Retinal pigment epithelial cell (primary cell): ENCODE results near the gene INPP4B.

Experiments
- DNase-seq: peaks from one replicate; pipeline ENCODE4 v3.0.0-alpha.2; 2010; ENCODE audit warnings: low read depth
- H3K4me3 ChIP-seq: 2 replicates; pipeline ENCODE4 v1.5.1; 2011; ENCODE audit warnings: mild to moderate bottlenecking, low read length, control low read depth, moderate library complexity
- CTCF ChIP-seq: conservative IDR thresholded peaks from 2 replicates; pipeline ENCODE4 v1.5.1; 2011; ENCODE audit warnings: low read depth, low read length, control low read depth, inconsistent platforms

The INPP4B gene

GRCh38 chr4:142741995-142742394, 104.1 kb downstream of the INPP4B start:
- DNase-seq: no peak
- TF ChIP-seq CTCF: peak; percentile 19
- H3K4me3 ChIP-seq: no peak overlapping the region

DNA sequence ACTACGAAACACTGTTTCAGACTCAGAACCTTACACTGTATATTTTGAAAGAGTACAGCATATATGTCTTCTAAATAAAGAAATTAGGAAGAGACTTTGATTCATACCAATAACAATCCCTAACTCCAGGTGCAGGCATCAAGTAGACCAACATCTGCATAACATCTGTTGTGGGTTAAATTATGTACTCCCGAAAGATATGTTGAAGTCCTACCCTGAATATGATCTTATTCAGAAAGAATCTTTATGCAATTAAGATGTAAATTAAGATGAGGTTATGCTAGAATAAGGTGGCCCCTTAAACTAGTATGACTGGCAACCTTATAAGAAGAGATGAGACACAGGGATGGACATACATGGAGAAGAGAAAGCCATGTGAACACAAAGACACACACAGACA, 117.9 kb downstream of the INPP4B start:
- TF ChIP-seq CTCF: no peak
- no peak overlapping the region for H3K4me3 ChIP-seq
- no peak for DNase-seq

GRCh38 chr4:142727149-142727548, 119.0 kb downstream of the INPP4B start:
- no peak overlapping the region for H3K4me3 ChIP-seq
- DNase-seq: no peak
- no peak for TF ChIP-seq CTCF

- DNase-seq: no peak
- TF ChIP-seq CTCF: no peak
- H3K4me3 ChIP-seq: no peak overlapping the region
Measured at GRCh38 chr4:142725886-142726285, 120.2 kb downstream of the INPP4B start.

DNA sequence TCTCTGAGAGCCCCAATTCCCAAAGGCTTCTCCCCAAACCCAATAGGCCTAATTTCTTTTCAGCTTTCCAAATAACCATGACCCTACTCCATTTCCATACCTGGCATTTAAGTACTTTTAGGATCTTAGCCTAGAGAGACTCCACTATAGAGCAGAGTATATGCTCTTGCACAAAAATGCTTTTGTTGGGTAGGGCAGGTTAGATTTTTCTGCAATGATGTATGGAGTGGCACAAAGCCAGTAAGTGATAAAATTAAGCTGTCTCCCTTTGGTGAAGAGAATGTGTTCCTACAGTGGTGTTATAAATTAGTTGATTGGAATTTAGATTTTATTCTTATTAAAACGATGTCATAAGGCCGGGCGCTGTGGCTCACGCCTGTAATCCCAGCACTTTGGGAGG, 124.9 kb downstream of the INPP4B start:
- no peak for TF ChIP-seq CTCF
- DNase-seq: peak; percentile 63

DNA sequence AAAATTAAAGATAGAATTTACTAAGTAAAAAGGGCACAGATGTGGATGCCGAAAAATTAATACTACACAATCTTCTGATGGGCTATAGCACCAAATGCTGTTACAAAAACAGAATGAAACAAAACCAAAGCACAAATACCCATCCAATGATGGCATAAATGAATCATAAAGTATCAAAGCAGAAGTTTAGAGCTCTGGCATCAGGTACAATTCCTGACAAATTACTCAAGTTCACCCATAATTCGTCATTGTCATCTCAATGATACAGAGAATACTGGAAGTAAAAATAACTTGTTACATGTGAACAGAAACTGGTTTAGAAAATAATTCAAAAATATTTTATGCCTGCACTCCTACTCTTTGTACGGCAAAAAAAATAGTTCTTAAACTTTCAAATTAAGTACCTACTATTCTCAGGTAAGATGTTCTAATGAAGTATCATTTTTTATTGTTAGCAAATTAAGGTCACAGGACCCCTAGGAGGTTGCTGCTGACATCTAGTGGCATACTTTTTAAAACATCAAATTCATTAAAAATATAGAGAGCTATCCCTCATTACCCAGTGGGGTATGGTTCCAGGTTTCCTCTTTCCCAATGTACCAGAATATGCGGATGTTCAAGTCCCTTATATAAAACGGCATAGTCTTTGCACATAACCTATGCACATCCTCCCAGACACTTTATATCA, 126.1 kb downstream of the INPP4B start:
- no peak overlapping the region for H3K4me3 ChIP-seq
- no peak for DNase-seq
- TF ChIP-seq CTCF: peak; percentile 51

More for the DNA sequence above, 124.9 kb downstream of the INPP4B start:
- no peak overlapping the region for H3K4me3 ChIP-seq

DNA sequence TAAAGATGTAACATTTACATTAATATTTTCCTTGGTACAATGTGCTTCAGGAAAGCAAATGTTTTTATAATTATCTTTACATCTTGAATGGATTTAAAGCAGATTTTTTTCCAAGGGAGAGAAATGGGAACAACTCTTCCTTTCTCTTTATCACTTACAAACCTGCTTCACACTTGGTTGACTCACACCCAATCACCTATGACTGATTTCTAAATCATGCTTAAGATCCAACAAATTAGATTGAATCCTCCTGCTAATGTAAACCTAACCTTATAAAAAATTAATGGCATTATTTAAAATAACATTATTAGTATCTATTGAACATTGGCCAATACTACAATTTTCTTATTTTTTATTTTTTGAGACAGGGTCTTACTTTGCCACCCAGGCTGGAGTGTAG, 127.1 kb downstream of the INPP4B start:
- DNase-seq: no peak
- no peak overlapping the region for H3K4me3 ChIP-seq
- no peak for TF ChIP-seq CTCF
